Uterus (tissue), 4 donors: Measurements from ENCODE around the gene AP2B1. TPM values are rescaled to one million over a fixed set of nuclear protein-coding genes. Genes with fewer than 3 reads are reported as not detected.
A peak's percentile ranks its signal among the peaks of the same experiment; 100 is the strongest.

Source experiments
- DNase-seq, 2 donors: peaks; one replicate each; pipeline ENCODE4 v3.0.0-alpha.2; 2019 to 2020
- H3K27ac ChIP-seq, 2 donors: fragments of 200-600 bp; sonication (generic); 1 replicate in 1 of 2; 2 replicates in 1 of 2; pipeline ENCODE4 v1.5.1; 2016 to 2018
- H3K27me3 ChIP-seq, 2 donors: fragments of 200-600 bp; sonication (generic); one replicate each; pipeline ENCODE4 v1.5.1; 2018 to 2019; ENCODE audit warnings: control low read depth in 1 of 2
- H3K36me3 ChIP-seq, 2 donors: fragments of 200-600 bp; sonication (generic); one replicate each; pipeline ENCODE4 v1.5.1; 2019; ENCODE audit warnings: control low read depth in 1 of 2
- H3K4me1 ChIP-seq, 2 donors: fragments of 200-600 bp; sonication (generic); one replicate each; pipeline ENCODE4 v1.5.1; 2018 to 2019; ENCODE audit warnings: control low read depth in 1 of 2
- H3K4me3 ChIP-seq, 2 donors: fragments of 200-600 bp; sonication (generic); 1 replicate in 1 of 2; 2 replicates in 1 of 2; pipeline ENCODE4 v1.5.1; 2018 to 2019; ENCODE audit warnings: mild to moderate bottlenecking in 1 of 2
- H3K9me3 ChIP-seq, 2 donors: fragments of 200-600 bp; sonication (generic); one replicate each; pipeline ENCODE4 v1.5.1; 2019; ENCODE audit warnings: control low read depth in 1 of 2
- POLR2A ChIP-seq, 2 donors: fragments of 450-650 bp; IDR thresholded peaks; one replicate each; pipeline ENCODE4 v1.6.1; 2016; ENCODE audit warnings: antibody characterized with exemption in 2 of 2, mild to moderate bottlenecking in 1 of 2, moderate library complexity in 1 of 2
- intact Hi-C: fragments of 100-400 bp; cut with DNase I; formaldehyde crosslinking; loops from one replicate; pipeline ENCODE4 v1.15.1; 2023; ENCODE audit warnings: low total_unique reads
- total RNA-seq, 4 donors: library from RNA; depleted of rRNA in 3 of 4; stranded (reverse); fragments of >200 nt in 3 of 4; gene quantifications; one replicate each; pipeline versions ENCODE4 v1.1.0 to v1.2.4, GENCODE V29; 2014 to 2023
- TF ChIP-seq, protein P1 (sequence below), 4 experiments: fragments of 200-600 bp in 2 of 4; fragments of 450-650 bp in 2 of 4; sonication (generic) in 2 of 4; IDR thresholded peaks; one replicate each; pipeline ENCODE4 v1.5.1; 2016 to 2019; ENCODE audit warnings: antibody characterized with exemption in 4 of 4, mild to moderate bottlenecking in 2 of 4, moderate library complexity in 1 of 4
- donor health status: DM: yes; HTN: yes; CAD: no.

Gene AP2B1
- total RNA-seq, 4 donors from 2014 or later: 40.7 to 124 (median 61.5) TPM

DNA sequence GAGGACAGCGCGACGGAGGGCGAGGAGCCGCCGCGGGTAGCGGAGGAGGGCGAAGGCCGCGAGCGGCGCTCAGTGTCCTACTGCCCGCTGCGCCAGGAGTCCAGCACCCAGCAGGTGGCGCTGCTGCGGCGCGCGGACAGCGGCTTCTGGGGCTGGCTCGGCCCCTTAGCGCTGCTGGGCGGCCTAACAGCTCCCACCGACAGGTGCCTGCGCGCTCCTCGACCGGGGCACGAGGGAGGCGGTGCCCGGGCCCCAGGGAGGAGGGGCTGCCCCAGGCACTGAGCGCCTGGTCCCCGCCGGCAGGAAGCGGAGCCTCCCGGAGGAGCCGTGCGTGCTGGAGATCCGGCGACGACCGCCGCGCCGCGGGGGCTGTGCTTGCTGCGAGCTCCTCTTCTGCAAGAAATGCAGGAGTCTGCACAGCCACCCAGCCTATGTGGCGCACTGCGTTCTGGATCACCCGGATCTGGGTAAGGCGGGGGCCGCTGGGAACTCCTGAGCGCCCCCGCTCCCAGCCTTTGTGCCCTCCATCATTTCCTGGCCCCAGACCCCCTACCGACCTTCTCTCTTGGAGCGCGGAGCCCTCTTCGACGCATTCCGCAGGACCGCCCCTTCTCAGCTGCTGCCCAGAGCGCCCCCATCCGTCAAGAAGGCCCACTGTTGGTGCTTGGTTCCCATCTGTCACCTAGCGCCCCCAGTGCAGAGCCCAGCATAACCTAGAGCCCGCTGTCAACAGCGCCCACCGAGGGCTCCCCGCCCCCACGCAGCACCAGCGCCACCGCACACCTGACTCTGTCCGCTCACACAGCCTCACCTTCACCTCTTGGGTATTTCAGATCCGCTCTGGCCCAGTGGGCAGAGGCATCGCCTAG lies 177.2 kb downstream of the AP2B1 start:
- no peaks in the 10 kb centered on the region for H3K9me3 ChIP-seq
- TF ChIP-seq, protein P1, sequence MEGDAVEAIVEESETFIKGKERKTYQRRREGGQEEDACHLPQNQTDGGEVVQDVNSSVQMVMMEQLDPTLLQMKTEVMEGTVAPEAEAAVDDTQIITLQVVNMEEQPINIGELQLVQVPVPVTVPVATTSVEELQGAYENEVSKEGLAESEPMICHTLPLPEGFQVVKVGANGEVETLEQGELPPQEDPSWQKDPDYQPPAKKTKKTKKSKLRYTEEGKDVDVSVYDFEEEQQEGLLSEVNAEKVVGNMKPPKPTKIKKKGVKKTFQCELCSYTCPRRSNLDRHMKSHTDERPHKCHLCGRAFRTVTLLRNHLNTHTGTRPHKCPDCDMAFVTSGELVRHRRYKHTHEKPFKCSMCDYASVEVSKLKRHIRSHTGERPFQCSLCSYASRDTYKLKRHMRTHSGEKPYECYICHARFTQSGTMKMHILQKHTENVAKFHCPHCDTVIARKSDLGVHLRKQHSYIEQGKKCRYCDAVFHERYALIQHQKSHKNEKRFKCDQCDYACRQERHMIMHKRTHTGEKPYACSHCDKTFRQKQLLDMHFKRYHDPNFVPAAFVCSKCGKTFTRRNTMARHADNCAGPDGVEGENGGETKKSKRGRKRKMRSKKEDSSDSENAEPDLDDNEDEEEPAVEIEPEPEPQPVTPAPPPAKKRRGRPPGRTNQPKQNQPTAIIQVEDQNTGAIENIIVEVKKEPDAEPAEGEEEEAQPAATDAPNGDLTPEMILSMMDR (IDR thresholded peaks at IDR 0.05): peak; percentile 84 to 98 (median 96)
- TF ChIP-seq POLR2A (IDR thresholded peaks at IDR 0.05): peak in 1 of 2 donors; percentile 43
- no peaks in the 10 kb centered on the region for H3K27me3 ChIP-seq
- no peaks in the 10 kb centered on the region for H3K4me1 ChIP-seq
- H3K36me3 ChIP-seq: no peaks in the 10 kb centered on the region
- H3K4me3 ChIP-seq: peak overlapping the region; percentile 20 to 38
- DNase-seq: peak; percentile 71 to 84
- no peak overlapping the region for H3K27ac ChIP-seq
- intact Hi-C loops: no loop called here

DNA sequence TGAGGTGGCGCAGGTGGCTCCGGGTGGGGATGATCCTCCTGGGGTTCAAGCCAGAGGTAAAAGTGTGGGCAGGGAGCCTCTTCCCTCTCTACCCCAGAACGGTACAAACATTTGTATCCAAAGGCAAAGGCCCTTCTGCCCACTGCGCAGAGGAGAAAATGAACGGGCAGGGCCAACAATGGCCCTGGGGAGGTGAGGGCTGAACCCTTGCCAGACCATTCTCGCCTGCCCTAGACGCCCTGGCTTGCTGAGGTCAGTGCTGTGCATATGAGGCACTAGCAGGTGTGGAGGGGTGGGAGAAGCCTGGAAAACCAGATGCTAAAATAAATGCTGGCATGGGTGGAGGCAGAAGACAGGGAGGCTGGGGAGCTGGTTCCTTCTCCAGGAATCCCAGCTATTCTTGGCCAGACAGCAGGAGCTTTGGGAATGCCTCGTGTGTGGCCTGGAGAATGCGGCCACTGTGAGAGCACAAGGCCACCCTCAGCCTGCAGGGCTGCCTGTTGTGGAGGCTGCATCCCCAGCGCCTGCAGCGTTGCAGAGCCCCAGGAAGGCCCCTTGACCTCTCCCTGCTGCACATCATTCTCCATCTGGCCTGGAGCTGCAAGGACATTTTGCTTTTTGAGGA lies 178.1 kb downstream of the AP2B1 start:
- H3K27me3 ChIP-seq: no peaks in the 10 kb centered on the region
- TF ChIP-seq, protein P1 (IDR thresholded peaks at IDR 0.05): no peak
- TF ChIP-seq POLR2A (IDR thresholded peaks at IDR 0.05): no peak
- H3K4me1 ChIP-seq: no peaks in the 10 kb centered on the region
- no peak overlapping the region for H3K4me3 ChIP-seq
- H3K27ac ChIP-seq: no peak overlapping the region
- intact Hi-C loops: loop anchor here (5.0 kb wide), 1 partner anchor 42 kb away; the partner anchor contains the start of gene TAF15
- no peak for DNase-seq
- H3K36me3 ChIP-seq: no peaks in the 10 kb centered on the region
- H3K9me3 ChIP-seq: no peaks in the 10 kb centered on the region

DNA sequence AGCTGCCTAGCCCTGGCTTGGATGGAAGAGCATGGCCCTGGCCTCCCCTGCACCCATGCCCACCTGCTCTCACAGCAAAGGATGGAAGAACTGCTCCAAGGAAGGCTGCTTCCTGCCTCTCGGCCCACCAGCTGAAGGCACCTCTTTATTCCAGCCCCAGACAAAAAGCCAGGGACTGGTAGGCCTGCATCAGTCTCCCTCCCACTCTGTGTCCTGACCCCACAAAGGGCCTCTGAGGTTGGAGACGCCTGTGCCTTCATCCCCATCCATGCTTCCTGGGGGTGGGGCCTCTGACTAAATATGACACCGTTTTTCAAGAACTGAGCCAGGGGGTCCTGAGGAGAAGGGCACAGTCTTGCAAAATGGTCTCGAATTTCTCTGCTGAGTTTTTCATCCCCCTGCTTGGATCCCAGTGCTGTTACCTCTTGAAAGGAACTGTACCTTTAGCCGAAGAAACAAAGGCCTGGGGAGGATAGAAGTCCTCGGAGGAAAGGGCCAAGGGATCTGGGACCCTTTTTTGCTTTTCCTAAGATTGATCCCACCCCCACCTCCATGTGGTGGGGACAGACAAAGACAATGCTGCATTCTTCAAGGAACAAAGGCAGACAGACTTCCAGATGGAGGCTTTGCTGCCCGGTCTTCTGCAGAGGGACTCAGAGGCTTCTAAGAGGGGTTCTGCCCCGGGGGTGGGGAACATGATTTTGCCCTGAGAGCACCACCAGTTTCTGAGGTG lies 178.8 kb downstream of the AP2B1 start:
- Histone ChIP-seq H3K9me3 (no peaks in the 10 kb centered on the region), H3K4me3 (no peak overlapping the region), H3K36me3 (no peaks in the 10 kb centered on the region), H3K27me3 (no peaks in the 10 kb centered on the region), H3K27ac (no peak overlapping the region), H3K4me1 (no peaks in the 10 kb centered on the region)
- no peak for TF ChIP-seq POLR2A (IDR thresholded peaks at IDR 0.05)
- TF ChIP-seq, protein P1 (IDR thresholded peaks at IDR 0.05): no peak
- intact Hi-C loops: loop anchor here (5.0 kb wide), 1 partner anchor 41 kb away; the partner anchor contains the start of gene TAF15
- DNase-seq: no peak

DNA sequence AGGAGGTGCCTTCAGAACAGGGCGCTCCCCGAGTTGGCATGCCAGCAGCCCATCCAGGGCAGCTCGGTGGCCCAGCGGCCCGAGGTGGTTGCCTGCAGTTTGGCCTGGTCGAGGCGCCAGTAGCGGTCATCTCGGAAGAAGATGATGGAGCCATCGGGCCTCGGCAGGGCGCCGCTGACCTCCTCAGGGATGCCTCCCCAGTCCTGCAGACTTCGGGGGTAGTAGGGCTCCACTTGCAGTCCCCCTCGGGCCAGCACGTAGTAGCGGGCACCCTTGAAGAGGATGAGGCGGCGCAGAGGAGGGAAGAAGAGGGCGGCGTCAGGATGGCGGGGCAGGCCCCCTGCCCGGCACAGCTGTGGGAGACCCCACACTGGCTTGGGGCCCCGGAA lies 179.4 kb downstream of the AP2B1 start:
- TF ChIP-seq POLR2A (IDR thresholded peaks at IDR 0.05): no peak
- TF ChIP-seq, protein P1 (IDR thresholded peaks at IDR 0.05): no peak

More for the DNA sequence above, 179.4 kb downstream of the AP2B1 start:
- Histone ChIP-seq H3K4me3 (no peak overlapping the region), H3K27ac (no peak overlapping the region), H3K4me1 (no peaks in the 10 kb centered on the region), H3K9me3 (no peaks in the 10 kb centered on the region), H3K36me3 (no peaks in the 10 kb centered on the region), H3K27me3 (no peaks in the 10 kb centered on the region)
- intact Hi-C loops: loop anchor here (5.0 kb wide), 1 partner anchor 41 kb away; the partner anchor contains the start of gene TAF15
- no peak for DNase-seq
